Gastroesophageal sphincter (tissue), 3 donors: ENCODE results near the gene LRPAP1.
"Not testable (repeated sequence)": the region's sequence is repeated elsewhere in the genome, so short reads cannot be mapped to it uniquely, and the experiment has no call there.

ENCODE experiments used
- EP300 ChIP-seq: sonication (generic); formaldehyde crosslinking; IDR thresholded peaks from one replicate; pipeline ENCODE4 v1.6.1; 2017; ENCODE audit warnings: antibody characterized with exemption, mild to moderate bottlenecking
- POLR2A ChIP-seq, 2 donors: fragments of 450-650 bp; IDR thresholded peaks; one replicate each; pipeline ENCODE4 v1.6.1; 2017; ENCODE audit warnings: antibody characterized with exemption in 2 of 2, mild to moderate bottlenecking in 2 of 2, moderate library complexity in 1 of 2
- POLR2AphosphoS5 ChIP-seq: sonication (generic); formaldehyde crosslinking; IDR thresholded peaks from one replicate; pipeline ENCODE4 v1.6.1; 2017; ENCODE audit warnings: antibody characterized with exemption
- TF ChIP-seq, protein P1 (sequence below), 4 experiments: fragments of 200-600 bp in 2 of 4; fragments of 450-650 bp in 2 of 4; sonication (generic) in 1 of 4; IDR thresholded peaks; one replicate each; pipeline ENCODE4 v1.5.1; 2017 to 2019; ENCODE audit warnings: antibody characterized with exemption in 4 of 4, mild to moderate bottlenecking in 2 of 4, moderate library complexity in 2 of 4

GRCh38 chr4:3544259-3545025 is 12.2 kb upstream of the LRPAP1 start:
- TF ChIP-seq, protein P1, sequence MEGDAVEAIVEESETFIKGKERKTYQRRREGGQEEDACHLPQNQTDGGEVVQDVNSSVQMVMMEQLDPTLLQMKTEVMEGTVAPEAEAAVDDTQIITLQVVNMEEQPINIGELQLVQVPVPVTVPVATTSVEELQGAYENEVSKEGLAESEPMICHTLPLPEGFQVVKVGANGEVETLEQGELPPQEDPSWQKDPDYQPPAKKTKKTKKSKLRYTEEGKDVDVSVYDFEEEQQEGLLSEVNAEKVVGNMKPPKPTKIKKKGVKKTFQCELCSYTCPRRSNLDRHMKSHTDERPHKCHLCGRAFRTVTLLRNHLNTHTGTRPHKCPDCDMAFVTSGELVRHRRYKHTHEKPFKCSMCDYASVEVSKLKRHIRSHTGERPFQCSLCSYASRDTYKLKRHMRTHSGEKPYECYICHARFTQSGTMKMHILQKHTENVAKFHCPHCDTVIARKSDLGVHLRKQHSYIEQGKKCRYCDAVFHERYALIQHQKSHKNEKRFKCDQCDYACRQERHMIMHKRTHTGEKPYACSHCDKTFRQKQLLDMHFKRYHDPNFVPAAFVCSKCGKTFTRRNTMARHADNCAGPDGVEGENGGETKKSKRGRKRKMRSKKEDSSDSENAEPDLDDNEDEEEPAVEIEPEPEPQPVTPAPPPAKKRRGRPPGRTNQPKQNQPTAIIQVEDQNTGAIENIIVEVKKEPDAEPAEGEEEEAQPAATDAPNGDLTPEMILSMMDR (IDR thresholded peaks at IDR 0.05) = not testable (repeated sequence)
- not testable (repeated sequence) for TF ChIP-seq POLR2AphosphoS5; POLR2A (IDR thresholded peaks at IDR 0.05); EP300
